Hepatocyte (in vitro differentiated cells): ENCODE results near the gene MRGPRF. TPM values are rescaled to one million over a fixed set of nuclear protein-coding genes. Genes with fewer than 3 reads are reported as not detected.

Experiments used
- DNase-seq: peaks from one replicate; pipeline ENCODE4 v3.0.0-alpha.2; 2016; ENCODE audit warnings: low spot score
- H2AFZ ChIP-seq: fragments of 200-600 bp; sonication (generic); 2 replicates; pipeline ENCODE4 v1.6.0; 2016; ENCODE audit warnings: antibody characterized with exemption, mild to moderate bottlenecking
- H3K27ac ChIP-seq: fragments of 200-600 bp; sonication (generic); 2 replicates; pipeline ENCODE4 v1.5.1; 2016; ENCODE audit warnings: mild to moderate bottlenecking
- H3K27me3 ChIP-seq: fragments of 200-600 bp; sonication (generic); 2 replicates; pipeline ENCODE4 v1.6.1; 2016
- H3K36me3 ChIP-seq: fragments of 200-600 bp; sonication (generic); replicated peaks from 2 replicates; pipeline ENCODE4 v1.5.1; 2016; ENCODE audit warnings: low read depth; ENCODE audit not compliant: insufficient read depth
- H3K4me1 ChIP-seq: fragments of 200-600 bp; sonication (generic); 2 replicates; pipeline ENCODE4 v1.5.1; 2016; ENCODE audit warnings: mild to moderate bottlenecking, moderate library complexity; ENCODE audit not compliant: insufficient read depth
- H3K4me2 ChIP-seq: fragments of 200-600 bp; sonication (generic); 2 replicates; pipeline ENCODE4 v1.6.0; 2016
- H3K4me3 ChIP-seq: fragments of 200-600 bp; sonication (generic); 2 replicates; pipeline ENCODE4 v1.5.1; 2016; ENCODE audit warnings: mild to moderate bottlenecking
- H3K79me2 ChIP-seq: fragments of 200-600 bp; sonication (generic); 2 replicates; pipeline ENCODE4 v1.6.0; 2017; ENCODE audit warnings: mild to moderate bottlenecking
- H3K9me2 ChIP-seq: fragments of 200-600 bp; sonication (generic); replicated peaks from 2 replicates; pipeline ENCODE4 v1.6.0; 2017; ENCODE audit warnings: mild to moderate bottlenecking; ENCODE audit not compliant: insufficient read depth
- H3K9me3 ChIP-seq: fragments of 200-600 bp; sonication (generic); 2 replicates; pipeline ENCODE4 v1.5.1; 2016; ENCODE audit warnings: low read depth, mild to moderate bottlenecking
- H4K20me1 ChIP-seq: fragments of 200-600 bp; sonication (generic); 2 replicates; pipeline ENCODE4 v1.6.0; 2016; ENCODE audit warnings: mild to moderate bottlenecking; ENCODE audit not compliant: insufficient read depth, poor library complexity, severe bottlenecking
- CTCF ChIP-seq: fragments of 200-600 bp; sonication (generic); IDR thresholded peaks from 2 replicates; pipeline ENCODE4 v1.5.1; 2016; ENCODE audit warnings: antibody characterized with exemption, mild to moderate bottlenecking; ENCODE audit not compliant: poor library complexity
- EZH2 ChIP-seq: fragments of 200-600 bp; sonication (generic); IDR thresholded peaks from 2 replicates; pipeline ENCODE4 v1.6.1; 2016; ENCODE audit warnings: antibody characterized with exemption, mild to moderate bottlenecking, borderline replicate concordance
- EZH2phosphoT487 ChIP-seq: fragments of 200-600 bp; sonication (generic); IDR thresholded peaks from one replicate; pipeline ENCODE4 v1.6.1; 2018; ENCODE audit warnings: antibody characterized with exemption, mild to moderate bottlenecking, low read depth, moderate library complexity; ENCODE audit not compliant: unreplicated experiment, severe bottlenecking
- whole genome bisulfite sequencing: methylation state at CpG from one replicate; pipeline ENCODE4 v1.1.6; 2016; ENCODE audit warnings: low lambda C conversion rate; ENCODE audit errors: missing lambda C conversion rate; 5-methylcytosine and 5-hydroxymethylcytosine counted together
- polyA plus RNA-seq: library from polyadenylated mRNA; unstranded; fragments of >200 nt; fragmentation: Nextera tagmentation; extraction: Ambion mirVana; gene quantifications from 2 replicates; pipeline ENCODE4 v1.2.1, GENCODE V29; 2016
- total RNA-seq: library from RNA; depleted of rRNA; stranded (reverse); fragments of >200 nt; gene quantifications from 2 replicates; pipeline ENCODE4 v1.2.3, GENCODE V29; 2014

The MRGPRF gene
- total and polyA plus RNA-seq, 2 experiments from 2014 or later: 6.5 to 7.5 TPM

- TF ChIP-seq CTCF: no peak
- TF ChIP-seq EZH2: no peak
- no peak for TF ChIP-seq EZH2phosphoT487
- Histone ChIP-seq H2AFZ (no peak overlapping the region), H3K4me1 (peaks cover 28% of the 10 kb centered on the region), H3K79me2 (peaks cover 66% of the 10 kb centered on the region), H3K4me3 (no peak overlapping the region), H4K20me1 (peaks cover 4% of the 10 kb centered on the region), H3K9me2 (no peaks in the 10 kb centered on the region), H3K27ac (peak overlapping the region; percentile 13), H3K9me3 (no peaks in the 10 kb centered on the region), H3K36me3 (no peaks in the 10 kb centered on the region), H3K4me2 (peak overlapping the region; percentile 98), H3K27me3 (no peaks in the 10 kb centered on the region)
- DNase-seq: no peak
- WGBS: 91% methylated on average over 20 of the region's 20 CpGs
Observed at GRCh38 chr11:69051381-69052342, 38.6 kb upstream of the MRGPRF start.

- DNase-seq: no peak
- Histone ChIP-seq H3K4me3 (no peak overlapping the region), H3K79me2 (peaks cover 58% of the 10 kb centered on the region), H3K27ac (peak overlapping the region; percentile 13), H3K9me2 (no peaks in the 10 kb centered on the region), H3K27me3 (no peaks in the 10 kb centered on the region), H3K9me3 (no peaks in the 10 kb centered on the region), H2AFZ (no peak overlapping the region), H3K4me2 (peak overlapping the region; percentile 98), H3K4me1 (peaks cover 25% of the 10 kb centered on the region), H3K36me3 (no peaks in the 10 kb centered on the region), H4K20me1 (peaks cover 4% of the 10 kb centered on the region)
- 89% methylated on average over 18 of the region's 18 CpGs for WGBS
- no peak for TF ChIP-seq EZH2phosphoT487
Observed at GRCh38 chr11:69050592-69051380, 37.7 kb upstream of the MRGPRF start.

- peaks cover 55% of the 10 kb centered on the region for H3K79me2 ChIP-seq
- peak overlapping the region; percentile 98 for H3K4me2 ChIP-seq
- no peak for TF ChIP-seq EZH2phosphoT487
- peak overlapping the region; percentile 38 for H3K4me3 ChIP-seq
- H4K20me1 ChIP-seq: peaks cover 4% of the 10 kb centered on the region
- H3K9me2 ChIP-seq: no peaks in the 10 kb centered on the region
- H3K4me1 ChIP-seq: peaks cover 16% of the 10 kb centered on the region
- no peak for DNase-seq
- peak overlapping the region; percentile 69 for H3K27ac ChIP-seq
- no peaks in the 10 kb centered on the region for H3K9me3 ChIP-seq
- WGBS: 36% methylated on average over 10 of the region's 15 CpGs
- H2AFZ ChIP-seq: peak overlapping the region; percentile 58
- no peaks in the 10 kb centered on the region for H3K36me3 ChIP-seq
- no peaks in the 10 kb centered on the region for H3K27me3 ChIP-seq
Observed at GRCh38 chr11:69049490-69049867, 36.4 kb upstream of the MRGPRF start.

GRCh38 chr11:69048694-69049489, 35.8 kb upstream of the MRGPRF start, which contains the start of gene TPCN2:
TSS of gene TPCN2 (plus strand) at chr11:69048932. CDS start at chr11:69048998, 66 bp downstream.
- H3K4me3 ChIP-seq: peak within 1 kb of the TSS; percentile 38
- H2AFZ ChIP-seq: peak within 1 kb of the TSS; percentile 58
- H3K36me3 ChIP-seq: no peaks in the 10 kb centered on the region
- no peaks in the 10 kb centered on the region for H3K9me3 ChIP-seq
- peak within 1 kb of the TSS; percentile 98 for H3K4me2 ChIP-seq
- TF ChIP-seq EZH2: no peak
- TF ChIP-seq CTCF: no peak
- TF ChIP-seq EZH2phosphoT487: no peak
- under 1% methylated on average over 64 of the region's 76 CpGs for WGBS
- H3K4me1 ChIP-seq: peaks cover 20% of the 10 kb centered on the region
- H3K27me3 ChIP-seq: no peaks in the 10 kb centered on the region
- DNase-seq: peak; percentile 98
- H3K79me2 ChIP-seq: peaks cover 49% of the 10 kb centered on the region
- peak within 1 kb of the TSS; percentile 69 for H3K27ac ChIP-seq
- peaks cover 4% of the 10 kb centered on the region for H4K20me1 ChIP-seq
- H3K9me2 ChIP-seq: no peaks in the 10 kb centered on the region
